ENCODE measurements around the gene DOCK9.

DNA sequence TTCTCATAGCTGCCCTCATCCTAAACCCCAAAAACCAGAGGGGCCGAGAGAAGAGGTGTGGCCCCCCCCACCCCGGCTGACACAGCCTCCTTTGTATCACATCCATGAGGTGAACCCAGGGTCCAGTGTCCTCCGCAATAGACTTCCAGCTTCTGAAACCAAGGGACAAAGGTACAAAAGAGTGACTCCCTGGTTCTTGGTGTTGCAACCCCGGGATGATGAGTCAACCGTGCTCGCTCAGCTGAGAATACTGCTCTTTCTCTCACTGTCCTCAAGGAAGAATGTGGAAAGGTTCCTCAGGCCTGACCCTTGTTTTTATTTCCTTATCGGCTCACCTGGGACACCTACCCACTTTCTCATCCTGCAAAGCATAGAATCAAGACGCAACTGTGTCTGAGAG, 230.9 kb downstream of the DOCK9 start:
- TF ChIP-seq, protein P1, sequence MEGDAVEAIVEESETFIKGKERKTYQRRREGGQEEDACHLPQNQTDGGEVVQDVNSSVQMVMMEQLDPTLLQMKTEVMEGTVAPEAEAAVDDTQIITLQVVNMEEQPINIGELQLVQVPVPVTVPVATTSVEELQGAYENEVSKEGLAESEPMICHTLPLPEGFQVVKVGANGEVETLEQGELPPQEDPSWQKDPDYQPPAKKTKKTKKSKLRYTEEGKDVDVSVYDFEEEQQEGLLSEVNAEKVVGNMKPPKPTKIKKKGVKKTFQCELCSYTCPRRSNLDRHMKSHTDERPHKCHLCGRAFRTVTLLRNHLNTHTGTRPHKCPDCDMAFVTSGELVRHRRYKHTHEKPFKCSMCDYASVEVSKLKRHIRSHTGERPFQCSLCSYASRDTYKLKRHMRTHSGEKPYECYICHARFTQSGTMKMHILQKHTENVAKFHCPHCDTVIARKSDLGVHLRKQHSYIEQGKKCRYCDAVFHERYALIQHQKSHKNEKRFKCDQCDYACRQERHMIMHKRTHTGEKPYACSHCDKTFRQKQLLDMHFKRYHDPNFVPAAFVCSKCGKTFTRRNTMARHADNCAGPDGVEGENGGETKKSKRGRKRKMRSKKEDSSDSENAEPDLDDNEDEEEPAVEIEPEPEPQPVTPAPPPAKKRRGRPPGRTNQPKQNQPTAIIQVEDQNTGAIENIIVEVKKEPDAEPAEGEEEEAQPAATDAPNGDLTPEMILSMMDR (IDR thresholded peaks at IDR 0.05), result no peak
- no peak for TF ChIP-seq EZH2 (IDR thresholded peaks at IDR 0.05; ENCODE audit: borderline replicate concordance, insufficient read depth, low read depth, low read length, poor library complexity, severe bottlenecking)
